Endothelial cell (in vitro differentiated cells): ENCODE measurements around the gene PRSS12. TPM values are rescaled to one million over a fixed set of nuclear protein-coding genes. Genes with fewer than 3 reads are reported as not detected.
A peak's percentile ranks its signal among the peaks of the same experiment; 100 is the strongest.
"Not testable (repeated sequence)": the region's sequence is repeated elsewhere in the genome, so short reads cannot be mapped to it uniquely, and the experiment has no call there.

ENCODE experiments used
- DNase-seq: peaks from one replicate; pipeline ENCODE4 v3.0.0; 2021; ENCODE audit warnings: low spot score
- H3K27ac Mint-ChIP-seq: one replicate; pipeline ENCODE4 v1.8.0; 2021; ENCODE audit warnings: mixed read lengths, inconsistent platforms; ENCODE audit not compliant: unreplicated experiment
- H3K27me3 Mint-ChIP-seq: one replicate; pipeline ENCODE4 v1.8.0; 2021; ENCODE audit warnings: mild to moderate bottlenecking, moderate library complexity, mixed read lengths, inconsistent platforms; ENCODE audit not compliant: unreplicated experiment
- H3K36me3 Mint-ChIP-seq: one replicate; pipeline ENCODE4 v1.8.0; 2021; ENCODE audit warnings: mild to moderate bottlenecking, low read depth, mixed read lengths, inconsistent platforms; ENCODE audit not compliant: unreplicated experiment
- H3K4me1 Mint-ChIP-seq: one replicate; pipeline ENCODE4 v1.8.0; 2021; ENCODE audit warnings: mild to moderate bottlenecking, mixed read lengths, inconsistent platforms; ENCODE audit not compliant: unreplicated experiment
- H3K4me3 Mint-ChIP-seq: one replicate; pipeline ENCODE4 v1.8.0; 2021; ENCODE audit warnings: mild to moderate bottlenecking, mixed read lengths, inconsistent platforms; ENCODE audit not compliant: unreplicated experiment
- H3K9me3 Mint-ChIP-seq: one replicate; pipeline ENCODE4 v1.8.0; 2021; ENCODE audit warnings: mixed read lengths, inconsistent platforms; ENCODE audit not compliant: unreplicated experiment
- CTCF ChIP-seq: fragments of 200-600 bp; sonication (generic); IDR thresholded peaks from one replicate; pipeline ENCODE4 v1.5.0; 2021; ENCODE audit warnings: antibody characterized with exemption; ENCODE audit not compliant: unreplicated experiment
- total RNA-seq: library from RNA; stranded (reverse); fragmentation: NEBNext Ultra II Directional; extraction: Animal tissue kit (Norgen Biotek cat#: 25700); gene quantifications from one replicate; pipeline ENCODE4 v1.2.1, GENCODE V29; 2021; ENCODE audit not compliant: unreplicated experiment

Gene PRSS12
- total RNA-seq, 1 donor from 2014 or later: 0.77 TPM

- Mint-ChIP-seq H3K27me3 (no peaks in the 10 kb centered on the region), H3K4me3 (no peak overlapping the region), H3K4me1 (peaks cover 33% of the 10 kb centered on the region), H3K9me3 (no peaks in the 10 kb centered on the region), H3K36me3 (no peaks in the 10 kb centered on the region), H3K27ac (no peak overlapping the region)
- TF ChIP-seq CTCF: no peak
- no peak for DNase-seq
These were observed 44.8 kb upstream of the PRSS12 start for GRCh38 chr4:118397623-118397979.

GRCh38 chr4:118396881-118397622, 44.2 kb upstream of the PRSS12 start:
- no peaks in the 10 kb centered on the region for H3K36me3 Mint-ChIP-seq
- H3K9me3 Mint-ChIP-seq: no peaks in the 10 kb centered on the region
- peaks cover 31% of the 10 kb centered on the region for H3K4me1 Mint-ChIP-seq
- no peak overlapping the region for H3K4me3 Mint-ChIP-seq
- no peak for TF ChIP-seq CTCF
- no peak for DNase-seq
- no peaks in the 10 kb centered on the region for H3K27me3 Mint-ChIP-seq
- H3K27ac Mint-ChIP-seq: peak overlapping the region; percentile 39

- no peak for DNase-seq
- no peaks in the 10 kb centered on the region for H3K27me3 Mint-ChIP-seq
- H3K4me3 Mint-ChIP-seq: no peak overlapping the region
- H3K36me3 Mint-ChIP-seq: no peaks in the 10 kb centered on the region
- no peak for TF ChIP-seq CTCF
- peaks cover 20% of the 10 kb centered on the region for H3K4me1 Mint-ChIP-seq
- H3K9me3 Mint-ChIP-seq: no peaks in the 10 kb centered on the region
- H3K27ac Mint-ChIP-seq: no peak overlapping the region
These were observed 42.3 kb upstream of the PRSS12 start for GRCh38 chr4:118395057-118395644.

GRCh38 chr4:118392509-118392908, 39.7 kb upstream of the PRSS12 start:
- not testable (repeated sequence) for H3K36me3 Mint-ChIP-seq, H3K4me3 Mint-ChIP-seq, H3K27ac Mint-ChIP-seq, H3K9me3 Mint-ChIP-seq, DNase-seq, H3K27me3 Mint-ChIP-seq
- peaks cover 12% of the 10 kb centered on the region for H3K4me1 Mint-ChIP-seq

GRCh38 chr4:118390121-118390520, 37.3 kb upstream of the PRSS12 start:
- Mint-ChIP-seq H3K4me1 (no peaks in the 10 kb centered on the region), H3K9me3 (no peaks in the 10 kb centered on the region), H3K27ac (no peak overlapping the region), H3K36me3 (no peaks in the 10 kb centered on the region), H3K4me3 (no peak overlapping the region), H3K27me3 (no peaks in the 10 kb centered on the region)
- no peak for DNase-seq
- no peak for TF ChIP-seq CTCF
